Measurements from ENCODE around the gene OTOP1. TPM values are rescaled to one million over a fixed set of nuclear protein-coding genes. Genes with fewer than 3 reads are reported as not detected.
"Not testable (repeated sequence)": the region's sequence is repeated elsewhere in the genome, so short reads cannot be mapped to it uniquely, and the experiment has no call there.

OTOP1 gene
- total RNA-seq, 4 donors from 2014 or later: not detected

- ATAC-seq (ENCODE audit: low FRiP score) (no peak), DNase-seq (ENCODE audit: low spot score) (no peak)
- TF ChIP-seq, protein P1, sequence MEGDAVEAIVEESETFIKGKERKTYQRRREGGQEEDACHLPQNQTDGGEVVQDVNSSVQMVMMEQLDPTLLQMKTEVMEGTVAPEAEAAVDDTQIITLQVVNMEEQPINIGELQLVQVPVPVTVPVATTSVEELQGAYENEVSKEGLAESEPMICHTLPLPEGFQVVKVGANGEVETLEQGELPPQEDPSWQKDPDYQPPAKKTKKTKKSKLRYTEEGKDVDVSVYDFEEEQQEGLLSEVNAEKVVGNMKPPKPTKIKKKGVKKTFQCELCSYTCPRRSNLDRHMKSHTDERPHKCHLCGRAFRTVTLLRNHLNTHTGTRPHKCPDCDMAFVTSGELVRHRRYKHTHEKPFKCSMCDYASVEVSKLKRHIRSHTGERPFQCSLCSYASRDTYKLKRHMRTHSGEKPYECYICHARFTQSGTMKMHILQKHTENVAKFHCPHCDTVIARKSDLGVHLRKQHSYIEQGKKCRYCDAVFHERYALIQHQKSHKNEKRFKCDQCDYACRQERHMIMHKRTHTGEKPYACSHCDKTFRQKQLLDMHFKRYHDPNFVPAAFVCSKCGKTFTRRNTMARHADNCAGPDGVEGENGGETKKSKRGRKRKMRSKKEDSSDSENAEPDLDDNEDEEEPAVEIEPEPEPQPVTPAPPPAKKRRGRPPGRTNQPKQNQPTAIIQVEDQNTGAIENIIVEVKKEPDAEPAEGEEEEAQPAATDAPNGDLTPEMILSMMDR (IDR thresholded peaks at IDR 0.05): no peak
Observed at GRCh38 chr4:4268776-4269175, 42.0 kb upstream of the OTOP1 start.

GRCh38 chr4:4267981-4268380, 41.3 kb upstream of the OTOP1 start:
- no peak for ATAC-seq (ENCODE audit: low FRiP score)
- TF ChIP-seq, protein P1 (IDR thresholded peaks at IDR 0.05): no peak
- DNase-seq (ENCODE audit: low spot score): no peak

- DNase-seq (ENCODE audit: low spot score): no peak
- TF ChIP-seq, protein P1 (IDR thresholded peaks at IDR 0.05): no peak
- ATAC-seq (ENCODE audit: low FRiP score): no peak
Observed at GRCh38 chr4:4260185-4260751, 33.5 kb upstream of the OTOP1 start.

- DNase-seq (ENCODE audit: low spot score) (no peak), ATAC-seq (ENCODE audit: low FRiP score) (no peak)
- TF ChIP-seq, protein P1 (IDR thresholded peaks at IDR 0.05): no peak
Observed at GRCh38 chr4:4259484-4260100, 32.9 kb upstream of the OTOP1 start.

DNA sequence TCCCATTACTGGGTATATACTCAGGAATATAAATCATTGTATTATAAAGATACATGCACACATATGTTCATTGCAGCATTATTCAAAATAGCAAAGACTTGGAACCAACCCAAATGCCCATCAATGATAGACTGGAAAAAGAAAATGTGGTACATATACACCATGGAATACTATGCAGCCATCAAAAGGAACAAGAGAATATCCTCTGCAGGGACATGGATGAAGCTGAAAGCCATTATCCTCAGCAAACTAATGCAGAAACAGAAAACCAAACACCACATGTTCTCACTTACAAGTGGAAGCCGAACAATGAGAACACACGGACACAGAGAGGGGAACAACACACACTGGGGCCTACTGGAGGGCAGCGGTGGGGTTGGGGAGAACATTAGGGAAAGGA, 31.0 kb upstream of the OTOP1 start:
- not testable (repeated sequence) for DNase-seq (ENCODE audit: low spot score); ATAC-seq (ENCODE audit: low FRiP score)

- ATAC-seq (ENCODE audit: low FRiP score) (no peak), DNase-seq (ENCODE audit: low spot score) (no peak)
- TF ChIP-seq, protein P1 (IDR thresholded peaks at IDR 0.05): no peak
Observed at GRCh38 chr4:4256799-4257198, 30.1 kb upstream of the OTOP1 start.

DNA sequence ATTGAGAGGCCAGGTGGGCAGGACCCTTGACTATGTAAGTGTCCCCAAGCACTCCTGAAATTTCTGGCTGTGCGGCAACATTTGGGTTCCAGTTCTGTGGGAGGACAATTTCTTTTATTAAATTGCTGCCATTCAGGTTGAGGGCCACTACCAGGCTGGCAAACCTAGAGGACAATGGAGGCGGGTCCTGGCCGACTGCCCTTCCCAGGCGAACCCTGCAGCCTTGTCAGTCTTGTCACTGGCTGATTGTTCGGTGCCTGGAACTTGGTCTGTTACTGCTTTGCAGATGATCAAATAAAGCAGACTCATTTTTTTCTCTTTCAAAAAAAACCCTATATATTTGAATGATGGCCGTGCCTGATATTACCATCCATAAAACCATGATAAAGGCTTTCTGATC, 27.9 kb upstream of the OTOP1 start:
- ATAC-seq (ENCODE audit: low FRiP score): no peak

More for the DNA sequence above, 27.9 kb upstream of the OTOP1 start:
- TF ChIP-seq, protein P1 (IDR thresholded peaks at IDR 0.05): no peak
- DNase-seq (ENCODE audit: low spot score): no peak
